HG03095 (cell line): ENCODE measurements around the gene CRTC3.
"Not testable (repeated sequence)": the region's sequence is repeated elsewhere in the genome, so short reads cannot be mapped to it uniquely, and the experiment has no call there.

Source experiments
- ATAC-seq: cut with Tn5 transposase; IDR thresholded peaks from one replicate; pipeline ENCODE4 v1.9.1; 2021; ENCODE audit warnings: moderate library complexity; ENCODE audit not compliant: unreplicated experiment

Gene CRTC3

GRCh38 chr15:90645873-90646575, 116.3 kb downstream of the CRTC3 start:
- ATAC-seq: no peak

GRCh38 chr15:90646662-90647305, 117.1 kb downstream of the CRTC3 start:
- no peak for ATAC-seq

GRCh38 chr15:90647326-90647725, 117.6 kb downstream of the CRTC3 start:
- no peak for ATAC-seq

GRCh38 chr15:90648137-90649070, 118.7 kb downstream of the CRTC3 start:
- ATAC-seq: peak; percentile 49

GRCh38 chr15:90650117-90650955, 120.6 kb downstream of the CRTC3 start:
- no peak for ATAC-seq

- ATAC-seq: no peak
These were observed 121.4 kb downstream of the CRTC3 start for GRCh38 chr15:90650956-90651689.

- ATAC-seq: no peak
These were observed 124.8 kb downstream of the CRTC3 start for GRCh38 chr15:90654233-90655136.

- ATAC-seq: peak; percentile 36
These were observed 127.9 kb downstream of the CRTC3 start for GRCh38 chr15:90657520-90658172.

GRCh38 chr15:90659481-90659880, 129.8 kb downstream of the CRTC3 start:
- no peak for ATAC-seq

GRCh38 chr15:90660195-90660998, 130.7 kb downstream of the CRTC3 start:
- peak; percentile 50 for ATAC-seq

GRCh38 chr15:90660999-90661330, 131.2 kb downstream of the CRTC3 start:
- ATAC-seq: not testable (repeated sequence)

- not testable (repeated sequence) for ATAC-seq
These were observed 134.3 kb downstream of the CRTC3 start for GRCh38 chr15:90664081-90664461.

GRCh38 chr15:90664650-90665287, 135.0 kb downstream of the CRTC3 start:
- peak; percentile 7 for ATAC-seq

- peak; percentile 52 for ATAC-seq
These were observed 135.8 kb downstream of the CRTC3 start for GRCh38 chr15:90665288-90666134.

GRCh38 chr15:90666135-90666909, 136.6 kb downstream of the CRTC3 start:
- ATAC-seq: no peak
